IMR-90 (cell line): Measurements from ENCODE around the gene NFIA. TPM values are rescaled to one million over a fixed set of nuclear protein-coding genes. Genes with fewer than 3 reads are reported as not detected.

Experiments used
- ATAC-seq: fragments of 200-7000 bp; cut with Tn5 transposase; 2 replicates; pipeline ENCODE4 v1.9.1; 2020; ENCODE audit warnings: low read depth, mild to moderate bottlenecking, moderate library complexity
- BruUV-seq: library from RNA; stranded (reverse); fragments of 400-500 nt; replicated peaks from 2 replicates; lab custom pipeline; 2021; lab: Mats Ljungman, UMichigan
- CTCF ChIA-PET: fragments of 300-600 bp; formaldehyde crosslinking; extraction: SDS; loops from one replicate; lab custom pipeline; 2021; ENCODE audit warnings: antibody characterized with exemption; lab: Yijun Ruan, JAX
- POLR2A ChIA-PET: fragments of 300-600 bp; sonication (Branson Sonifier 250); formaldehyde crosslinking; loops from one replicate; lab custom pipeline; 2022; ENCODE audit warnings: antibody characterized with exemption; ENCODE audit not compliant: unreplicated experiment; lab: Charles Lee
- DNase-seq: peaks from one replicate; pipeline ENCODE4 v3.0.0; 2013
- H2AFZ ChIP-seq: replicated peaks from 2 replicates; pipeline ENCODE3; 2013; ENCODE audit warnings: low read length, mild to moderate bottlenecking; ENCODE audit not compliant: poor library complexity
- H2AK5ac ChIP-seq: 2 replicates; pipeline ENCODE4 v1.6.1; 2013; ENCODE audit warnings: low read depth, low read length, inconsistent platforms
- H2AK9ac ChIP-seq: replicated peaks from 2 replicates; pipeline ENCODE3; 2013; ENCODE audit warnings: mild to moderate bottlenecking, low read depth, low read length, moderate library complexity; ENCODE audit not compliant: poor library complexity
- H2BK120ac ChIP-seq: 2 replicates; pipeline ENCODE4 v1.6.1; 2013; ENCODE audit warnings: low read depth, low read length, inconsistent platforms
- H2BK15ac ChIP-seq: 3 replicates; pipeline ENCODE4 v1.6.1; 2013; ENCODE audit warnings: low read depth, low read length, inconsistent platforms
- H2BK20ac ChIP-seq: 2 replicates; pipeline ENCODE4 v1.6.1; 2013; ENCODE audit warnings: low read depth, mild to moderate bottlenecking, inconsistent platforms, low read length, moderate library complexity
- H2BK5ac ChIP-seq: 2 replicates; pipeline ENCODE4 v1.6.1; 2013; ENCODE audit warnings: mild to moderate bottlenecking, low read depth, low read length, inconsistent platforms; ENCODE audit not compliant: poor library complexity, severe bottlenecking
- H3K14ac ChIP-seq: replicated peaks from 2 replicates; pipeline ENCODE4 v1.6.1; 2013; ENCODE audit warnings: low read depth, low read length, inconsistent platforms
- H3K18ac ChIP-seq: 2 replicates; pipeline ENCODE4 v1.6.1; 2013; ENCODE audit warnings: low read depth, low read length, control low read depth
- H3K23ac ChIP-seq: 2 replicates; pipeline ENCODE4 v1.6.1; 2013; ENCODE audit warnings: low read depth, low read length, inconsistent platforms
- H3K27ac ChIP-seq: 2 replicates; pipeline ENCODE4 v1.5.1; 2013; ENCODE audit warnings: mild to moderate bottlenecking, control low read depth, low read length; ENCODE audit not compliant: insufficient read depth
- H3K27me3 ChIP-seq: 2 replicates; pipeline ENCODE4 v1.6.1; 2013; ENCODE audit warnings: low read length; ENCODE audit not compliant: control insufficient read depth, insufficient read depth
- H3K36me3 ChIP-seq: 2 replicates; pipeline ENCODE4 v1.6.1; 2013; ENCODE audit warnings: low read length, mixed read lengths; ENCODE audit not compliant: control insufficient read depth, insufficient read depth
- H3K4ac ChIP-seq: 2 replicates; pipeline ENCODE4 v1.6.1; 2013; ENCODE audit warnings: low read depth, low read length, inconsistent platforms
- H3K4me1 ChIP-seq: 2 replicates; pipeline ENCODE4 v1.6.1; 2013; ENCODE audit warnings: low read length, mixed read lengths; ENCODE audit not compliant: control insufficient read depth, insufficient read depth
- H3K4me2 ChIP-seq: 2 replicates; pipeline ENCODE4 v1.6.1; 2013; ENCODE audit warnings: low read depth, mild to moderate bottlenecking, control low read depth, low read length, moderate library complexity
- H3K4me3 ChIP-seq: 2 replicates; pipeline ENCODE4 v1.5.1; 2013; ENCODE audit warnings: low read depth, mild to moderate bottlenecking, control low read depth, low read length, moderate library complexity; ENCODE audit not compliant: insufficient read depth
- H3K56ac ChIP-seq: 2 replicates; pipeline ENCODE4 v1.6.1; 2013; ENCODE audit warnings: low read length, inconsistent platforms; ENCODE audit not compliant: insufficient read depth; ENCODE audit errors: extremely low read depth
- H3K79me1 ChIP-seq, 2 experiments: 2 replicates each; pipeline ENCODE4 v1.6.1; 2013; ENCODE audit warnings: low read length in 2 of 2, inconsistent platforms in 1 of 2, low read depth in 1 of 2
- H3K9ac ChIP-seq: 2 replicates; pipeline ENCODE4 v1.6.1; 2013; ENCODE audit warnings: low read depth, low read length, control low read depth
- H3K9me1 ChIP-seq: 2 replicates; pipeline ENCODE4 v1.6.1; 2013; ENCODE audit warnings: low read length, inconsistent platforms; ENCODE audit not compliant: insufficient read depth
- H3K9me3 ChIP-seq: 2 replicates; pipeline ENCODE4 v1.6.1; 2013; ENCODE audit warnings: low read length; ENCODE audit not compliant: control insufficient read depth, insufficient read depth
- H4K20me1 ChIP-seq: 2 replicates; pipeline ENCODE4 v1.6.1; 2013; ENCODE audit warnings: low read length, inconsistent platforms; ENCODE audit not compliant: insufficient read depth
- H4K5ac ChIP-seq: 2 replicates; pipeline ENCODE4 v1.6.1; 2013; ENCODE audit warnings: mild to moderate bottlenecking, low read depth, low read length, control low read depth
- H4K8ac ChIP-seq, 2 experiments: 2 replicates each; pipeline ENCODE4 v1.6.1; 2013; ENCODE audit warnings: low read depth in 2 of 2, low read length in 2 of 2, control low read depth in 1 of 2, inconsistent platforms in 1 of 2
- H4K91ac ChIP-seq: 2 replicates; pipeline ENCODE4 v1.6.1; 2013; ENCODE audit warnings: low read depth, low read length, inconsistent platforms; ENCODE audit not compliant: insufficient read depth
- BHLHE40 ChIP-seq: fragments of 150-350 bp; IDR thresholded peaks from 2 replicates; pipeline ENCODE4 v1.6.1; 2016; ENCODE audit warnings: mild to moderate bottlenecking, low read depth, low read length
- CEBPB ChIP-seq: IDR thresholded peaks from 2 replicates; pipeline ENCODE4 v1.6.1; 2012; ENCODE audit warnings: low read depth, low read length, improper control_type of control experiment
- CHD1 ChIP-seq: IDR thresholded peaks from 2 replicates; pipeline ENCODE4 v1.6.1; 2012; ENCODE audit warnings: low read depth, low read length, improper control_type of control experiment
- CTCF ChIP-seq: conservative IDR thresholded peaks from 2 replicates; pipeline ENCODE4 v1.5.1; 2012; ENCODE audit warnings: mild to moderate bottlenecking, low read depth, low read length, improper control_type of control experiment
- ELK1 ChIP-seq: fragments of 150-350 bp; IDR thresholded peaks from 2 replicates; pipeline ENCODE4 v1.6.1; 2016; ENCODE audit warnings: low read depth, mild to moderate bottlenecking, low read length, moderate library complexity, borderline replicate concordance
- FOS ChIP-seq: fragments of 150-350 bp; IDR thresholded peaks from 2 replicates; pipeline ENCODE4 v1.6.1; 2016; ENCODE audit warnings: low read depth, low read length
- MAFK ChIP-seq: IDR thresholded peaks from 2 replicates; pipeline ENCODE4 v1.6.1; 2012; ENCODE audit warnings: low read depth, low read length, improper control_type of control experiment
- MAZ ChIP-seq: IDR thresholded peaks from 2 replicates; pipeline ENCODE4 v1.6.1; 2012; ENCODE audit warnings: low read depth, mild to moderate bottlenecking, low read length, improper control_type of control experiment, moderate library complexity, borderline replicate concordance
- MXI1 ChIP-seq: IDR thresholded peaks from 2 replicates; pipeline ENCODE4 v1.6.1; 2012; ENCODE audit warnings: low read depth, mild to moderate bottlenecking, low read length, moderate library complexity, borderline replicate concordance
- NFE2L2 ChIP-seq: fragments of 150-350 bp; IDR thresholded peaks from 2 replicates; pipeline ENCODE4 v1.6.1; 2016; ENCODE audit warnings: low read depth, mild to moderate bottlenecking, low read length
- POLR2A ChIP-seq: IDR thresholded peaks from 2 replicates; pipeline ENCODE4 v1.6.1; 2012; ENCODE audit warnings: mild to moderate bottlenecking, low read depth, low read length
- RAD21 ChIP-seq: IDR thresholded peaks from 2 replicates; pipeline ENCODE4 v1.6.1; 2012; ENCODE audit warnings: low read length, improper control_type of control experiment
- RCOR1 ChIP-seq: IDR thresholded peaks from 2 replicates; pipeline ENCODE4 v1.6.1; 2012; ENCODE audit warnings: mild to moderate bottlenecking, low read length, improper control_type of control experiment; ENCODE audit not compliant: insufficient replicate concordance
- RFX5 ChIP-seq: IDR thresholded peaks from 2 replicates; pipeline ENCODE4 v1.8.0; 2012; ENCODE audit warnings: low read depth, mild to moderate bottlenecking, low read length, moderate library complexity
- SMC3 ChIP-seq: fragments of 150-350 bp; IDR thresholded peaks from 2 replicates; pipeline ENCODE4 v1.6.1; 2016; ENCODE audit warnings: low read depth, mild to moderate bottlenecking, antibody characterized with exemption, low read length, moderate library complexity
- USF2 ChIP-seq: fragments of 150-350 bp; IDR thresholded peaks from 2 replicates; pipeline ENCODE4 v1.6.1; 2017; ENCODE audit warnings: mild to moderate bottlenecking, antibody characterized with exemption, low read length, low read depth
- WGBS, 2 experiments: methylation state at CpG; one replicate each; pipeline versions ENCODE4 v1.1.5 to v1.1.7; 2013; ENCODE audit warnings: missing lambda C conversion rate in 2 of 2; ENCODE audit not compliant: insufficient read length in 1 of 2; ENCODE audit errors: extremely low coverage in 2 of 2; 5-methylcytosine and 5-hydroxymethylcytosine counted together
- dilution Hi-C: fragments of 300-500 bp; cut with HindIII; formaldehyde crosslinking; loops from one replicate; pipeline ENCODE4 v1.14.3; 2018; ENCODE audit warnings: low sequenced_read_pairs; ENCODE audit not compliant: unreplicated experiment
- in situ Hi-C: fragments of 300-500 bp; cut with MboI; formaldehyde crosslinking; loops from 3 replicates; pipeline ENCODE4 v1.14.3; 2019; ENCODE audit warnings: low sequenced_read_pairs, inconsistent platforms, mixed read lengths
- intact Hi-C: fragments of 100-400 bp; cut with micrococcal nuclease; formaldehyde crosslinking; loops from 2 replicates; pipeline ENCODE4 v1.10.0; 2022
- polyA plus RNA-seq, 3 experiments: library from polyadenylated mRNA; depleted of rRNA; stranded (reverse); fragments of >200 nt; gene quantifications; 2 replicates each; pipeline ENCODE4 v1.2.3, GENCODE V29; 2012; ENCODE audit warnings: low replicate concordance in 1 of 3
- total RNA-seq: library from RNA; depleted of rRNA; stranded (reverse); fragments of >200 nt; gene quantifications from 2 replicates; pipeline ENCODE4 v1.2.3, GENCODE V29; 2012

NFIA gene
- total and polyA plus RNA-seq, 2 of the 4 experiments (the other 2 are of a cell fraction), result 1.6 to 2.2 TPM

DNA sequence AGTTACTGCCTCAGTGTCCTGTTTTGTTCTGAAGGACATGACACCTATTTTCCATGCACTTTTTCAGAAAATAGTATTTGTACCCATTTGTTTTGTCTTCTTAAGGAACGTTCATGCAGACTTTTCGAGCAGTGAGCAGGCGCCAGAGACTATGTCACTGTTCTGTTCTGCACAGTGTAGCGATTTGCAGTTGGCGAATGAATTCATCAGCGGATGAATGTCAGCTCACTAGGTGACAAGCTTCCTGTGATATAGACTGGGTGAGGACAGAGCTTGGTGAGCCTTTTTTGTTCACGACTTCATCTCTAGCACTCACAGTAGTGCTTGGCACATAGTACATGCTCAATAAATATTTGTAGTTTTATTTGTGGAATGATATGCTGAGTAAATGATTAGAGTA is 177.8 kb downstream of the NFIA start:
- H2BK5ac ChIP-seq, result no peak overlapping the region
- H4K20me1 ChIP-seq, result no peaks in the 10 kb centered on the region
- dilution Hi-C loops (no loop called here), in situ Hi-C loops (no loop called here), intact Hi-C loops (no loop called here)
- H3K4me1 ChIP-seq, result no peaks in the 10 kb centered on the region; the same call in 1 of the 2 replicates
- no peaks in the 10 kb centered on the region for H3K36me3 ChIP-seq
- H4K8ac ChIP-seq, result no peak overlapping the region
- H3K27me3 ChIP-seq, result no peaks in the 10 kb centered on the region
- H3K56ac ChIP-seq, result no peak overlapping the region
- H3K9ac ChIP-seq, result no peak overlapping the region
- no peak overlapping the region for H4K5ac ChIP-seq
- no peaks in the 10 kb centered on the region for H3K9me1 ChIP-seq
- no peak overlapping the region for H2BK120ac ChIP-seq
- TF ChIP-seq NFE2L2 (no peak), MXI1 (no peak), POLR2A (no peak), RFX5 (no peak), CEBPB (no peak), CHD1 (no peak), FOS (no peak), MAZ (no peak), MAFK (no peak), ELK1 (no peak), CTCF (no peak), USF2 (no peak), BHLHE40 (no peak), RCOR1 (no peak), RAD21 (no peak), SMC3 (no peak)
- no peak for DNase-seq
- H2AK9ac ChIP-seq, result no peak overlapping the region
- H4K91ac ChIP-seq, result no peak overlapping the region
- CTCF ChIA-PET, result no interaction called here
- no peak overlapping the region for H3K23ac ChIP-seq
- no peak overlapping the region for H2BK15ac ChIP-seq
- BruUV-seq, result no TSS peak
- ATAC-seq, result no peak
- H3K4ac ChIP-seq, result no peak overlapping the region
- POLR2A ChIA-PET, result no interaction called here
- no peak overlapping the region for H3K14ac ChIP-seq
- H2AK5ac ChIP-seq, result no peak overlapping the region
- H3K4me2 ChIP-seq, result no peak overlapping the region
- no peaks in the 10 kb centered on the region for H3K79me1 ChIP-seq
- no peak overlapping the region for H3K4me3 ChIP-seq
- no peaks in the 10 kb centered on the region for H3K9me3 ChIP-seq
- H3K18ac ChIP-seq, result no peak overlapping the region
- no peak overlapping the region for H3K27ac ChIP-seq
- no peak overlapping the region for H2BK20ac ChIP-seq
- 93% methylated on average over 5 of the region's 7 CpGs; no CpG with 5 or more reads in 1 of the 2 experiments for WGBS, 2 experiments
- H2AFZ ChIP-seq, result no peak overlapping the region
